ENCODE results near the gene GTPBP6. TPM values are rescaled to one million over a fixed set of nuclear protein-coding genes. Genes with fewer than 3 reads are reported as not detected.

Gene GTPBP6
- polyA plus RNA-seq, 1 experiment = 15.5 TPM

DNA sequence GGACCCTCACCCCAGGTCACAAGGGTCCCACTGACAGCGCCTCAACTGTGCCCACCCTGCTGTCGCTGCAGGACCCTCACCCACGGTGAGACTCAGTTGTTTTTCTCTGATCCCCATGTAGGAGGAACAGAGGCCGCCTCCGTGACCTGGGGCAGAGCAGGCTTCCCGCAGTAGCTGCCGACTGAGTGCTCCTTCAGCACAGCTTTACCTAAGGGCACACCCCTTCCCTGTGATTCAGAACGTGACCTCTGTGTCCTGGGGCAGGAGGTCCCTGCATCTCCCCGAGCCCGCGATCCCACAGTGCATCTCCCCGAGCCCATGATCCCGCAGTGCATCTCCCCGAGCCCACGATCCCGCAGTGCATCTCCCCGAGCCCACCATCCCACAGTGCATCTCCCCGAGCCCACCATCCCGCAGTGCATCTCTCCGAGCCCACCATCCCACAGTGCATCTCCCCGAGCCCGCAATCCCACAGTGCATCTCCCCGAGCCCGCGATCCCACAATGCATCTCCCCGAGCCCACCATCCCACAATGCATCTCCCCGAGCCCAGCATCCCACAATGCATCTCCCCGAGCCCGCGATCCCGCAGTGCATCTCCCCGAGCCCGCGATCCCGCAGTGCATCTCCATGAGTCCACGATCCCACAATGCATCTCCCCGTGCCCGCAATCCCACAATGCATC is 44.5 kb upstream of the GTPBP6 start:
- TF ChIP-seq CTCF (IDR thresholded peaks at IDR 0.05; ENCODE audit: low read depth, low read length) = no peak
- no peak for DNase-seq (ENCODE audit: low read depth, low spot score)
- Histone ChIP-seq H3K9me3 (ENCODE audit: control insufficient read depth, insufficient read depth, low read length) (peaks cover 54% of the 10 kb centered on the region), H3K27me3 (ENCODE audit: control insufficient read depth, insufficient read depth, low read length) (no peaks in the 10 kb centered on the region), H3K4me3 (ENCODE audit: low read depth, low read length) (no peak overlapping the region), H3K27ac (ENCODE audit: low read depth, low read length) (no peak overlapping the region)
- ChIA-PET CTCF (no interaction called here), POLR2A (no interaction called here)

- POLR2A ChIA-PET = no interaction called here
- H3K4me3 ChIP-seq (ENCODE audit: low read depth, low read length) = no peak overlapping the region
- peaks cover 58% of the 10 kb centered on the region for H3K9me3 ChIP-seq (ENCODE audit: control insufficient read depth, insufficient read depth, low read length)
- CTCF ChIA-PET = no interaction called here
- no peaks in the 10 kb centered on the region for H3K27me3 ChIP-seq (ENCODE audit: control insufficient read depth, insufficient read depth, low read length)
- no peak for TF ChIP-seq CTCF (IDR thresholded peaks at IDR 0.05; ENCODE audit: low read depth, low read length)
- no peak overlapping the region for H3K27ac ChIP-seq (ENCODE audit: low read depth, low read length)
- DNase-seq (ENCODE audit: low read depth, low spot score) = no peak
These were observed 43.8 kb upstream of the GTPBP6 start for GRCh38 chrX:362351-362750.

- TF ChIP-seq CTCF (IDR thresholded peaks at IDR 0.05; ENCODE audit: low read depth, low read length) = no peak
- ChIA-PET POLR2A (no interaction called here), CTCF (no interaction called here)
- H3K27ac ChIP-seq (ENCODE audit: low read depth, low read length) = no peak overlapping the region
- DNase-seq (ENCODE audit: low read depth, low spot score) = no peak
- H3K9me3 ChIP-seq (ENCODE audit: control insufficient read depth, insufficient read depth, low read length) = peaks cover 64% of the 10 kb centered on the region
- H3K27me3 ChIP-seq (ENCODE audit: control insufficient read depth, insufficient read depth, low read length) = no peaks in the 10 kb centered on the region
- H3K4me3 ChIP-seq (ENCODE audit: low read depth, low read length) = no peak overlapping the region
These were observed 42.9 kb upstream of the GTPBP6 start for GRCh38 chrX:361231-362145.

GRCh38 chrX:360496-361150 is 42.0 kb upstream of the GTPBP6 start:
- ChIA-PET POLR2A (no interaction called here), CTCF (no interaction called here)
- no peak overlapping the region for H3K4me3 ChIP-seq (ENCODE audit: low read depth, low read length)
- H3K27me3 ChIP-seq (ENCODE audit: control insufficient read depth, insufficient read depth, low read length) = no peaks in the 10 kb centered on the region
- no peak for TF ChIP-seq CTCF (IDR thresholded peaks at IDR 0.05; ENCODE audit: low read depth, low read length)
- no peak overlapping the region for H3K27ac ChIP-seq (ENCODE audit: low read depth, low read length)
- H3K9me3 ChIP-seq (ENCODE audit: control insufficient read depth, insufficient read depth, low read length) = peaks cover 64% of the 10 kb centered on the region
- DNase-seq (ENCODE audit: low read depth, low spot score) = no peak
